ENCODE data around the gene NINJ1. TPM values are rescaled to one million over a fixed set of nuclear protein-coding genes. Genes with fewer than 3 reads are reported as not detected.
"Not testable (repeated sequence)": the region's sequence is repeated elsewhere in the genome, so short reads cannot be mapped to it uniquely, and the experiment has no call there.

NINJ1 gene
- total and polyA plus RNA-seq, 2 experiments from 2014 or later = 34.6 to 51.7 TPM

GRCh38 chr9:93107151-93107824, 26.8 kb downstream of the NINJ1 start:
- Histone ChIP-seq H3K27ac (no peak overlapping the region), H3K4me3 (no peak overlapping the region), H3K36me3 (no peaks in the 10 kb centered on the region), H3K4me1 (ENCODE audit: low read depth) (no peaks in the 10 kb centered on the region), H3K27me3 (no peaks in the 10 kb centered on the region), H3K9me3 (ENCODE audit: low read depth) (no peaks in the 10 kb centered on the region)
- DNase-seq (ENCODE audit: low read depth in 1 of 2, low spot score in 1 of 2) = no peak
- TF ChIP-seq, protein P1, sequence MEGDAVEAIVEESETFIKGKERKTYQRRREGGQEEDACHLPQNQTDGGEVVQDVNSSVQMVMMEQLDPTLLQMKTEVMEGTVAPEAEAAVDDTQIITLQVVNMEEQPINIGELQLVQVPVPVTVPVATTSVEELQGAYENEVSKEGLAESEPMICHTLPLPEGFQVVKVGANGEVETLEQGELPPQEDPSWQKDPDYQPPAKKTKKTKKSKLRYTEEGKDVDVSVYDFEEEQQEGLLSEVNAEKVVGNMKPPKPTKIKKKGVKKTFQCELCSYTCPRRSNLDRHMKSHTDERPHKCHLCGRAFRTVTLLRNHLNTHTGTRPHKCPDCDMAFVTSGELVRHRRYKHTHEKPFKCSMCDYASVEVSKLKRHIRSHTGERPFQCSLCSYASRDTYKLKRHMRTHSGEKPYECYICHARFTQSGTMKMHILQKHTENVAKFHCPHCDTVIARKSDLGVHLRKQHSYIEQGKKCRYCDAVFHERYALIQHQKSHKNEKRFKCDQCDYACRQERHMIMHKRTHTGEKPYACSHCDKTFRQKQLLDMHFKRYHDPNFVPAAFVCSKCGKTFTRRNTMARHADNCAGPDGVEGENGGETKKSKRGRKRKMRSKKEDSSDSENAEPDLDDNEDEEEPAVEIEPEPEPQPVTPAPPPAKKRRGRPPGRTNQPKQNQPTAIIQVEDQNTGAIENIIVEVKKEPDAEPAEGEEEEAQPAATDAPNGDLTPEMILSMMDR (IDR thresholded peaks at IDR 0.05; ENCODE audit: low read depth, low read length) = no peak

DNA sequence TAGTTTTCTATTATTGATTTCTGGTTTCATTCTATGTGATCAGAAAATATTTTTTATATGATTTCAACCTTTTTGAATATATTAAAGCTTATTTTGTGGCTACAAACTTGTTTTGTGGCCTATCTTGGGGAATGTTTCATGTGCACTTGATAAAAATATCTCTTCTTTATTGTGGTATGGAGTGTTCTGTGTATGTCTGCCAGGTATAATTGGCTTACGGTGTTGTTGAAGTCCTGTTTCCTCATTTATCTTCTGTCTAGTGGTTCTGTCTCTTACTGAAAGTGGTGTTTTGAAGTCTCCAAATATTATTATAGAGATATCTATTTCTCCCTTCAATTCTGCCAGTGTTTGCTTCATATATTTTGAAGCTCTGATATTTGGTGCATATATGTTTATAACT, 28.4 kb downstream of the NINJ1 start:
- no peak for DNase-seq (ENCODE audit: low read depth in 1 of 2, low spot score in 1 of 2)
- Histone ChIP-seq H3K4me3 (no peak overlapping the region), H3K4me1 (ENCODE audit: low read depth) (no peaks in the 10 kb centered on the region), H3K9me3 (ENCODE audit: low read depth) (no peaks in the 10 kb centered on the region), H3K36me3 (no peaks in the 10 kb centered on the region), H3K27me3 (no peaks in the 10 kb centered on the region), H3K27ac (no peak overlapping the region)
- TF ChIP-seq, protein P1 (IDR thresholded peaks at IDR 0.05; ENCODE audit: low read depth, low read length) = no peak

DNA sequence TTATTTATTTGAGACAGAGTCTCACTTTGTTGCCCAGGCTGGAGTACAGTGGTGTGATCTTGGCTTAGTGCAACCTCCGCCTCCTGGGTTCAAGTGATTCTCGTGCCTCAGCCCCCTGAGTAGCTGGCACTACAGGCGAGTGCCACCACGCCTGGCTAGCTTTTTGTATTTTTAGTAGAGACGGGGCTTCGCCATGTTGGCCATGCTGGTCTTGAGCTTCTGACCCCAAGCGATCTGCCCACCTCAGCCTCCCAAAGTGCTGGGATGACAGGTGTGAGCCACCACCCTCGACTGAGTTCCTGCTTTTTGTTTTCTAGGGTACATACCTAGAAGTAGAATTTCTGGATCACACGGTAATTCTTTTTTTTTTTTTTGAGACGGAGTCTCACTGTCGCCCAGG, 33.0 kb downstream of the NINJ1 start:
- H3K4me1 ChIP-seq (ENCODE audit: low read depth); H3K36me3 ChIP-seq; H3K27me3 ChIP-seq; H3K9me3 ChIP-seq (ENCODE audit: low read depth); DNase-seq (ENCODE audit: low read depth in 1 of 2, low spot score in 1 of 2); H3K4me3 ChIP-seq; H3K27ac ChIP-seq: not testable (repeated sequence)

DNA sequence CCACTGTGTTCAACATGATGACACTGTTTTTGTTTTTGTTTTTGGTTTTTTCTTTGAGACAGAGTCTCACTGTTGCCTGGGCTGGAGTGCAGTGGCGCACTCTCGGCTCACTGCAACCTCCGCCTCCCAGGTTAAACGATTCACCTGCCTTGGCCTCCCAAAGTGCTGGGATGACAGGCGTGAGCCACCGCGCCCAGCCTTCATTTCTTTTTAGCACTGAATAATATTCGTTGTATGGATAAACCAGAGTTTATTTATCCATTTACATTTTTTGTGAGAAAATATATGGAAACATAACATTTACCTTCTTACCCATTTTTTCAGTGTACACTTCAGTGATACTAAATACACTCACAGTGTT, 33.8 kb downstream of the NINJ1 start:
- no peaks in the 10 kb centered on the region for H3K9me3 ChIP-seq (ENCODE audit: low read depth)
- no peak for DNase-seq (ENCODE audit: low read depth in 1 of 2, low spot score in 1 of 2)

GRCh38 chr9:93099551-93100275, 34.3 kb downstream of the NINJ1 start:
- TF ChIP-seq, protein P1 (IDR thresholded peaks at IDR 0.05; ENCODE audit: low read depth, low read length) = no peak
- Histone ChIP-seq H3K27me3 (no peaks in the 10 kb centered on the region), H3K4me1 (ENCODE audit: low read depth) (no peaks in the 10 kb centered on the region), H3K9me3 (ENCODE audit: low read depth) (no peaks in the 10 kb centered on the region), H3K36me3 (no peaks in the 10 kb centered on the region), H3K4me3 (no peak overlapping the region), H3K27ac (no peak overlapping the region)
- no peak for DNase-seq (ENCODE audit: low read depth in 1 of 2, low spot score in 1 of 2)

More for the DNA sequence above, 33.8 kb downstream of the NINJ1 start:
- no peak overlapping the region for H3K4me3 ChIP-seq
- no peaks in the 10 kb centered on the region for H3K36me3 ChIP-seq
- H3K27ac ChIP-seq = no peak overlapping the region
- TF ChIP-seq, protein P1 (IDR thresholded peaks at IDR 0.05; ENCODE audit: low read depth, low read length) = no peak
- no peaks in the 10 kb centered on the region for H3K4me1 ChIP-seq (ENCODE audit: low read depth)
- H3K27me3 ChIP-seq = no peaks in the 10 kb centered on the region

DNA sequence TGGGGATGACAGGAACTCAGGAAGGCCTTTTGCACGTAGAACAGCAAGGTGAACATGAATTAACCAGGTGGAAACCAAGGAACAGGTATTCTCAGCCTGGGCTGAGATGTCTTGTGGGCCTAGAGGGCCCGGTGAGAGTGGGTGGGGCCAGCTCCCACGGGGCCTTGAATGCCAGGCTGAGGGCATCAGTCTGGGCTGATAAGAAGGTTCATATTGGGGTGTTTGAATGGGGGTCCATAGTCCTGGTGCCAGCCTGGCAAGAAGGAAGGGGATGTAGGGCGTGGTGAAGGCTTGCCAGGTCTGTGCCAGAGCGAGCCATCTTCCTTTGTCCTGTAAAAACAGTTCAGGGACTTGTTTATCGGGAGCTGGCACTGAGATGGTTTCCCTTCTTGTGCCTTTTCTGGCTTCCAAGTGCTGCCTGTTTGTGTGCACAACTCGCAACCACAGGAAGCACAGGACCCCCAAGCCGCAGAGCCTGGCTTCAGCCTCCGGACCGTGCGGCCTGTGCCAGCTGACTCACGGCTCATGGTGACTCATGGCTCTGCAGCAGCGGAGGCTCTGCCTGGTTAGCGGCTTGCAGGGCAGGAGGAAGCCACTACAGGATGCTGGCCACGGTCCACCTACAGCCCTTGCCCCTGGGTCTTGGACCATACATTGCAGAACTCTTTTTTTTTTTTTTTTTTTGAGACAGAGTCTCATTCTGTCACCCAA, 35.7 kb downstream of the NINJ1 start:
- H3K27me3 ChIP-seq = no peaks in the 10 kb centered on the region
- DNase-seq (ENCODE audit: low read depth in 1 of 2, low spot score in 1 of 2) = peak in 1 of 2 donors; percentile 99
- H3K27ac ChIP-seq = no peak overlapping the region
- no peaks in the 10 kb centered on the region for H3K36me3 ChIP-seq
- H3K4me1 ChIP-seq (ENCODE audit: low read depth) = peaks cover 5% of the 10 kb centered on the region
- H3K9me3 ChIP-seq (ENCODE audit: low read depth) = no peaks in the 10 kb centered on the region
- TF ChIP-seq, protein P1 (IDR thresholded peaks at IDR 0.05; ENCODE audit: low read depth, low read length) = no peak
- H3K4me3 ChIP-seq = no peak overlapping the region
